Neural progenitor cell (in vitro differentiated cells): ENCODE measurements around the gene TMEM114. TPM values are rescaled to one million over a fixed set of nuclear protein-coding genes. Genes with fewer than 3 reads are reported as not detected.

Experiments
- DNase-seq: peaks from one replicate; pipeline ENCODE4 v3.0.0-alpha.2; 2016; ENCODE audit warnings: low spot score
- H2AFZ ChIP-seq: fragments of 200-600 bp; sonication (generic); replicated peaks from 2 replicates; pipeline ENCODE4 v1.6.1; 2016; ENCODE audit warnings: antibody characterized with exemption
- H3F3A ChIP-seq: fragments of 200-600 bp; sonication (generic); 2 replicates; pipeline ENCODE4 v1.6.1; 2016; ENCODE audit warnings: antibody characterized with exemption, low read depth
- H3K27ac ChIP-seq: fragments of 200-600 bp; sonication (generic); 2 replicates; pipeline ENCODE4 v1.5.1; 2016; ENCODE audit warnings: mild to moderate bottlenecking
- H3K27me3 ChIP-seq: fragments of 200-600 bp; sonication (generic); 2 replicates; pipeline ENCODE4 v1.6.1; 2016; ENCODE audit warnings: mild to moderate bottlenecking, moderate library complexity
- H3K36me3 ChIP-seq: fragments of 200-600 bp; sonication (generic); 2 replicates; pipeline ENCODE4 v1.5.1; 2016
- H3K4me1 ChIP-seq: fragments of 200-600 bp; sonication (generic); 2 replicates; pipeline ENCODE4 v1.6.1; 2016; ENCODE audit warnings: mixed run types
- H3K4me2 ChIP-seq: fragments of 200-600 bp; sonication (generic); 2 replicates; pipeline ENCODE4 v1.6.1; 2016
- H3K4me3 ChIP-seq: fragments of 200-600 bp; sonication (generic); 2 replicates; pipeline ENCODE4 v1.5.1; 2016
- H3K79me2 ChIP-seq: fragments of 200-600 bp; sonication (generic); 2 replicates; pipeline ENCODE4 v1.6.1; 2016; ENCODE audit warnings: low read depth
- H3K9ac ChIP-seq: fragments of 200-600 bp; sonication (generic); 2 replicates; pipeline ENCODE4 v1.6.1; 2016
- H3K9me3 ChIP-seq: fragments of 200-600 bp; sonication (generic); 2 replicates; pipeline ENCODE4 v1.5.1; 2016; ENCODE audit warnings: low read depth
- H4K20me1 ChIP-seq: fragments of 200-600 bp; sonication (generic); 2 replicates; pipeline ENCODE4 v1.6.1; 2016; ENCODE audit warnings: low read depth
- H3K27ac Mint-ChIP-seq: 3 replicates; pipeline ENCODE4 v1.8.0; 2021; ENCODE audit warnings: mixed read lengths
- H3K27me3 Mint-ChIP-seq: 2 replicates; pipeline ENCODE4 v1.8.0; 2022; ENCODE audit warnings: low read depth, mild to moderate bottlenecking, inconsistent platforms, moderate library complexity, mixed read lengths; ENCODE audit not compliant: insufficient read depth
- H3K36me3 Mint-ChIP-seq: 3 replicates; pipeline ENCODE4 v1.8.0; 2021; ENCODE audit warnings: mixed read lengths
- H3K4me1 Mint-ChIP-seq: 3 replicates; pipeline ENCODE4 v1.8.0; 2021; ENCODE audit warnings: mixed read lengths
- H3K4me3 Mint-ChIP-seq: 3 replicates; pipeline ENCODE4 v1.8.0; 2021; ENCODE audit warnings: mild to moderate bottlenecking, moderate library complexity, mixed read lengths
- H3K9me3 Mint-ChIP-seq: 3 replicates; pipeline ENCODE4 v1.8.0; 2020; ENCODE audit warnings: mixed read lengths
- EZH2 ChIP-seq: fragments of 200-600 bp; sonication (generic); IDR thresholded peaks from 2 replicates; pipeline ENCODE4 v1.6.1; 2017; ENCODE audit warnings: antibody characterized with exemption, mild to moderate bottlenecking, moderate library complexity
- EZH2phosphoT487 ChIP-seq: fragments of 200-600 bp; sonication (generic); IDR thresholded peaks from 2 replicates; pipeline ENCODE4 v1.6.1; 2017; ENCODE audit warnings: antibody characterized with exemption
- total RNA-seq: library from RNA; depleted of rRNA; stranded (reverse); fragments of >200 nt; gene quantifications from 2 replicates; pipeline ENCODE4 v1.2.3, GENCODE V29; 2015; ENCODE audit warnings: low replicate concordance
- TF ChIP-seq, protein P1 (sequence below): fragments of 200-600 bp; sonication (generic); IDR thresholded peaks from 2 replicates; pipeline ENCODE4 v1.5.1; 2017; ENCODE audit warnings: antibody characterized with exemption, mild to moderate bottlenecking

The TMEM114 gene
- total RNA-seq, 1 donor from 2014 or later: not detected

DNA sequence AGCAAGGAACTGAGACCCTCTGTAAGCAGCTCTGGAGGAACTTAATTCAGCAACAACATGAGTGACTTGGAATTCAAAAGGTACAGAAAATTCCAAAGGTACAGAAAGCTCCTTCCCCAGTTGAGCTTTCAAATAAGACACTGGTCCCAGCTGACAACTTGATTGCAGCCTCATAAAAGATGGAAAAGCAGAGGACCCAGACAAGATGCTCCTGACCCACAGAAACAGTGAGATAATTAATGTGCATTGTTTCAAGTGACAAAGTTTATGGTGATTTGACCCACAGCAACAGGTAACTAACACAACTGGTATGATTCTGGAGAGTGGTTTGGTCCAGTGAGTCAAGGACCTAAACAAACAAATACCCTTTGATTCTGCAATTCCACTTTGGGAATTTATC lies 15.2 kb upstream of the TMEM114 start:
- TF ChIP-seq, protein P1, sequence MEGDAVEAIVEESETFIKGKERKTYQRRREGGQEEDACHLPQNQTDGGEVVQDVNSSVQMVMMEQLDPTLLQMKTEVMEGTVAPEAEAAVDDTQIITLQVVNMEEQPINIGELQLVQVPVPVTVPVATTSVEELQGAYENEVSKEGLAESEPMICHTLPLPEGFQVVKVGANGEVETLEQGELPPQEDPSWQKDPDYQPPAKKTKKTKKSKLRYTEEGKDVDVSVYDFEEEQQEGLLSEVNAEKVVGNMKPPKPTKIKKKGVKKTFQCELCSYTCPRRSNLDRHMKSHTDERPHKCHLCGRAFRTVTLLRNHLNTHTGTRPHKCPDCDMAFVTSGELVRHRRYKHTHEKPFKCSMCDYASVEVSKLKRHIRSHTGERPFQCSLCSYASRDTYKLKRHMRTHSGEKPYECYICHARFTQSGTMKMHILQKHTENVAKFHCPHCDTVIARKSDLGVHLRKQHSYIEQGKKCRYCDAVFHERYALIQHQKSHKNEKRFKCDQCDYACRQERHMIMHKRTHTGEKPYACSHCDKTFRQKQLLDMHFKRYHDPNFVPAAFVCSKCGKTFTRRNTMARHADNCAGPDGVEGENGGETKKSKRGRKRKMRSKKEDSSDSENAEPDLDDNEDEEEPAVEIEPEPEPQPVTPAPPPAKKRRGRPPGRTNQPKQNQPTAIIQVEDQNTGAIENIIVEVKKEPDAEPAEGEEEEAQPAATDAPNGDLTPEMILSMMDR: no peak
- no peak for TF ChIP-seq EZH2phosphoT487
- TF ChIP-seq EZH2: no peak
- Histone ChIP-seq H3K4me3 (no peak overlapping the region), H2AFZ (no peak overlapping the region), H3K36me3 (no peaks in the 10 kb centered on the region), H3K9ac (no peak overlapping the region), H3F3A (no peaks in the 10 kb centered on the region), H4K20me1 (no peaks in the 10 kb centered on the region), H3K27ac (no peak overlapping the region), H3K27me3 (no peaks in the 10 kb centered on the region), H3K4me1 (no peaks in the 10 kb centered on the region), H3K79me2 (no peaks in the 10 kb centered on the region), H3K9me3 (no peaks in the 10 kb centered on the region), H3K4me2 (no peak overlapping the region)
- DNase-seq: no peak
- peaks cover 17% of the 10 kb centered on the region for H3K27me3 Mint-ChIP-seq
- H3K9me3 Mint-ChIP-seq: peaks cover 2% of the 10 kb centered on the region
- no peak overlapping the region for H3K27ac Mint-ChIP-seq
- H3K4me1 Mint-ChIP-seq: no peaks in the 10 kb centered on the region
- H3K4me3 Mint-ChIP-seq: no peak overlapping the region
- H3K36me3 Mint-ChIP-seq: no peaks in the 10 kb centered on the region

DNA sequence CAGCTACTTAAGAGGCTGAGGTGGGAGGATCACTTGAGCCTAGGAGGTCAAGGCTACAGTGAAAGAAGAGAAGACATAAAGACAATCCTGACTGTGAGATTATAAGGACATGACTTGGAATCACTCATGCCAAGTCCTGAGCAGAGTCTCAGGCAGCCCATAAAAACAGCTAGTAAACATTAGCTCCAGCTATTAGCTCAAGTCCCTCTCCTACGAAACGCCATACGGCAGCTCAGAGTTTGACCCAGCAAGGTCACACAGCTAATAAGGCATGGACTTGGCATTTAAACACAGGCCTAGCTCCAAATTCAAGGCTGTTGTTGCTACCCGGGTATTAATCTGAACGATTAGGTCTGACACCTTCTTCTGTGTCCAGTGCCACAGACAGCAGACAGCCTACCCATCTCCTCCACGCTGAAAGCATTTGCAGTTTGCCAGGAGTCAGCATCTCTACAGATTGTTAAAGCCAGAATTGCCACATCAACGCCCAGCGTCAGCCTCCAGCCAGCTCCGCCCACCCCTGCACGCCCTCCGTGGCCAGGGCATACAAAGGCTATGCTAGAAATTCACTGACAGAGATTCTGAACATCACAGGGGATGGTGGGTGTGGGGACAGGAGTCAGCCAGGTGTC lies 9.9 kb upstream of the TMEM114 start:
- peaks cover 14% of the 10 kb centered on the region for H3K27me3 Mint-ChIP-seq
- H3K36me3 Mint-ChIP-seq: no peaks in the 10 kb centered on the region
- no peak overlapping the region for H2AFZ ChIP-seq
- TF ChIP-seq EZH2phosphoT487: no peak
- TF ChIP-seq, protein P1: no peak
- H3K4me2 ChIP-seq: no peak overlapping the region
- H4K20me1 ChIP-seq: no peaks in the 10 kb centered on the region
- H3K9me3 ChIP-seq: no peaks in the 10 kb centered on the region
- no peaks in the 10 kb centered on the region for H3K4me1 ChIP-seq
- H3K79me2 ChIP-seq: no peaks in the 10 kb centered on the region
- H3K27ac ChIP-seq: no peak overlapping the region
- no peaks in the 10 kb centered on the region for H3K36me3 ChIP-seq
- no peaks in the 10 kb centered on the region for H3K4me1 Mint-ChIP-seq
- H3K9ac ChIP-seq: no peak overlapping the region
- H3F3A ChIP-seq: no peaks in the 10 kb centered on the region
- H3K27ac Mint-ChIP-seq: no peak overlapping the region
- peaks cover 5% of the 10 kb centered on the region for H3K27me3 ChIP-seq
- no peak for DNase-seq
- H3K4me3 Mint-ChIP-seq: no peak overlapping the region
- H3K9me3 Mint-ChIP-seq: peaks cover 2% of the 10 kb centered on the region
- H3K4me3 ChIP-seq: no peak overlapping the region

DNA sequence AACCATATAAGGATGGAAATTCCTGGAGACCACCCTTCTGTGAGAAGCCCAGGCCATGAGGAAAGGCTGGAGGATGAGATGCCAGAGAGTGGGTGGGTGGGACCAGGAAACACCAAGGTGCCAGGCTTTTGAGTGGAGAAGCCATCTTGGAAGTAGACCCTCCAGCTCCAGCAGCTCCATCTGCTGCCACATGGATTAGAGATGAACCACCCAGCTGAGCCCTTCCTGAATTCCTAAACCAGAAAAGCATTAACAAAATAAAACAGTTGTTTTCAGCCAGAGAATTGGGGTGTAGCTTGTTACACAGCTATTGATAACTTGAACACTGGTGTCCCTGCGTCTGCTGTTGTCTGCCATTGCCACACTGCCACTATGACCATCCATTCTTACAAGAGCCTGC lies 6.3 kb upstream of the TMEM114 start:
- Histone ChIP-seq H3K4me3 (no peak overlapping the region), H3K79me2 (no peaks in the 10 kb centered on the region), H3K4me1 (no peaks in the 10 kb centered on the region), H2AFZ (no peak overlapping the region), H3K27ac (no peak overlapping the region), H3K9ac (no peak overlapping the region), H3K4me2 (no peak overlapping the region), H4K20me1 (no peaks in the 10 kb centered on the region), H3K27me3 (peaks cover 21% of the 10 kb centered on the region), H3F3A (no peaks in the 10 kb centered on the region), H3K36me3 (no peaks in the 10 kb centered on the region), H3K9me3 (no peaks in the 10 kb centered on the region)
- no peak for DNase-seq
- Mint-ChIP-seq H3K36me3 (no peaks in the 10 kb centered on the region), H3K27ac (no peak overlapping the region), H3K27me3 (peaks cover 8% of the 10 kb centered on the region), H3K4me3 (no peak overlapping the region), H3K9me3 (no peaks in the 10 kb centered on the region), H3K4me1 (no peaks in the 10 kb centered on the region)
- TF ChIP-seq, protein P1: no peak
- TF ChIP-seq EZH2phosphoT487 (no peak), EZH2 (no peak)
